Right hindlimb (tissue), 1 donor: ENCODE results near the gene KAT8.

Experiments
- DNase-seq: peaks from one replicate; pipeline ENCODE4 v3.0.0-alpha.2; 2018

The KAT8 gene

GRCh38 chr16:31117384-31118222 is at the start of gene KAT8:
Gene KAT8 (plus strand): TSS chr16:31117664. CDS start chr16:31117682, 18 bp downstream.
- peak; percentile 99 for DNase-seq

- peak; percentile 69 for DNase-seq
These were observed 45.6 kb upstream of the KAT8 start for GRCh38 chr16:31071861-31072260.

GRCh38 chr16:31072540-31073141 is 44.8 kb upstream of the KAT8 start:
- DNase-seq: peak; percentile 58

- DNase-seq: peak; percentile 95
These were observed 44.1 kb upstream of the KAT8 start for GRCh38 chr16:31073142-31073969.

- DNase-seq: peak; percentile 99
These were observed 43.3 kb upstream of the KAT8 start, which contains the start of the genes ZNF646 and ZNF668 for GRCh38 chr16:31073970-31074813. Gene ZNF646 (plus strand): TSS chr16:31074422. CDS start chr16:31076325, 1,903 bp downstream. Gene ZNF668 (minus strand): TSS chr16:31074240. CDS start chr16:31064459, 9,781 bp downstream.

GRCh38 chr16:31074814-31075183 is 42.7 kb upstream of the KAT8 start:
- no peak for DNase-seq

GRCh38 chr16:31076319-31076718 is 41.1 kb upstream of the KAT8 start:
- DNase-seq: no peak

GRCh38 chr16:31077024-31077423 is 40.4 kb upstream of the KAT8 start:
- DNase-seq: no peak

- no peak for DNase-seq
These were observed 39.7 kb upstream of the KAT8 start for GRCh38 chr16:31077592-31078396.

GRCh38 chr16:31078597-31079341 is 38.7 kb upstream of the KAT8 start:
- DNase-seq: no peak

- no peak for DNase-seq
These were observed 38.0 kb upstream of the KAT8 start for GRCh38 chr16:31079342-31079944.

GRCh38 chr16:31080035-31080629 is 37.3 kb upstream of the KAT8 start:
- no peak for DNase-seq

GRCh38 chr16:31080756-31081419 is 36.6 kb upstream of the KAT8 start:
- DNase-seq: no peak

GRCh38 chr16:31081428-31082351 is 35.8 kb upstream of the KAT8 start:
- no peak for DNase-seq

- DNase-seq: no peak
These were observed 35.0 kb upstream of the KAT8 start for GRCh38 chr16:31082368-31083045.

GRCh38 chr16:31083081-31083480 is 34.4 kb upstream of the KAT8 start:
- DNase-seq: no peak

- no peak for DNase-seq
These were observed 33.9 kb upstream of the KAT8 start for GRCh38 chr16:31083556-31083955.
